Mammary epithelial cell (primary cell): Measurements from ENCODE around the gene PGBD5.

Source experiments
- CTCF ChIP-seq, 2 donors: IDR thresholded peaks in 1 of 2; conservative IDR thresholded peaks in 1 of 2; 2 replicates each; pipeline ENCODE4 v1.5.1; 2011 to 2012; ENCODE audit warnings: inconsistent platforms in 2 of 2, low read length in 2 of 2, mild to moderate bottlenecking in 2 of 2, control low read depth in 1 of 2, low read depth in 1 of 2; ENCODE audit not compliant: insufficient read depth in 1 of 2; ENCODE audit errors: extremely low read depth in 1 of 2
- EZH2 ChIP-seq: IDR thresholded peaks from 2 replicates; pipeline ENCODE4 v1.6.1; 2012; ENCODE audit warnings: low read length, inconsistent platforms, borderline replicate concordance

DNA sequence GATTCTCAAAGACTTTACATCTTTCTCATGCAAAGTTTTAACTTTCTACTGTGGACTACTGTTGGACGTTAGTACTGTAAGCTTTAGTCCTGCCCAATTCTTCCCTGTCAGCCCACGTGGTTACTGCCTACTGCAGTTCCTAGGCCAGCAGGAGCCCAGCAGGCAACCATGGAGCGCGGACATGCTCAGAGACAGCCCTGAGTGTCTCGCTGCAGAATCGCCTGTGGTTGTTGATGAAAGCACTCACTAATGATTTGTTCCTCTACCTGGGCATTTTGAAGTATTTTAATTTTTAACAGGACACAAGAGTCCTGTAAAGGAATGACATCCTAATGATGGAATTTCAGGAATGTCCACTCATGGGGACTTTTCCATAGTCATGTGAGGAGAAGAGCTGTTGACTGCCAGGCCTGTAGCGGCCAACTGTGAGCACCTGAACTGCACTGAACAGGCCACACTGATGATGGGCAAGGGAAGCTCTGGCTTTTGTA, 44.1 kb downstream of the PGBD5 start:
- TF ChIP-seq CTCF (conservative IDR thresholded peaks at IDR 0.05 in 1 of 2, IDR thresholded peaks at IDR 0.05 in 1 of 2; ENCODE audit: extremely low read depth in 1 of 2, insufficient read depth in 1 of 2, low read depth in 1 of 2, low read length in 2 of 2) (no peak), EZH2 (no peak)
